H54 (cell line): ENCODE results near the gene LEPR.
A peak's percentile ranks its signal among the peaks of the same experiment; 100 is the strongest.

ENCODE experiments used
- DNase-seq: peaks from one replicate; pipeline ENCODE4 v3.0.0; 2011; ENCODE audit warnings: low spot score, mixed read lengths; ENCODE audit not compliant: insufficient read length
- FAIRE-seq: peaks from 3 replicates; lab custom pipeline; 2011; peaks lifted over from hg19 to GRCh38; lab: Jason Lieb, UNC
- POLR2A ChIP-seq: IDR thresholded peaks from 2 replicates; pipeline ENCODE4 v1.6.1; 2011; ENCODE audit warnings: low read depth, mild to moderate bottlenecking, low read length

The LEPR gene

DNA sequence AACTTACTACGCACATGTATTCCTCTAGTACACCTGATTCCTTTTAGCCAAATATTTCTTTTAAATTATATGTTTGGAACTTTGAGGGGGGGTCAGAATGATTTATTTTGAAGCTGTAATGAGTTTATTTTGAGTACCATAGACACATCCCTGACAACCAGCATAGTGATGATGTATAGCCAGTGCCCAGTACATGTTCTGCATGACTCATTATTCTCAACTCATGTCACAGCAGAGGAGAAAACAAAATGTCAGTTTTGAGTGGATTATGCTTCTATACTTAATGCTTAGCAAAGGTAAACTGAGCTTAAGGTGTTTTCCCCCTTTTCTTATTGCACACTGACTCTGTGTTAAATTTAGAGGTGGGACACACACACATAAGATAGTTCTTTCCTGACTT lies 22.4 kb upstream of the LEPR start:
- TF ChIP-seq POLR2A, result no peak
- FAIRE-seq (peak; percentile 50), DNase-seq (no peak)

DNA sequence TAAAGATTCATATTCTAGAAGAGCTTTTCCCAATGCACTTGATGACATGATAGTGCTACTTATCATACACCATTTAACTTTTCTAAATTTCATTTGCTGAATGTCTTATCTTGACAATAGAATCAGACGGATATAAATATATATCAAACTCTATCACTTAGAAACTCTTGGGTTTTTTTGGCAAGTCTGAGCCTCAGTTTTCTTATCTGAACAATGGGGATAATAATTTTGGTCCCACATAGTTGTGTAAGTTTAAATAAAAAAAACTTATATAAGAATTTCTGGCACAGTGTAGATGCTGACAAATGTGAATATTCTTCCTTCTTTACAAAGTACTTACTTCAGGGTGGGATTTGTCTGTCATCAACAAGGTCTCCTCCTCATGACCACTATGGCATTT lies 21.5 kb upstream of the LEPR start:
- no peak for FAIRE-seq
- TF ChIP-seq POLR2A, result no peak
- no peak for DNase-seq

DNA sequence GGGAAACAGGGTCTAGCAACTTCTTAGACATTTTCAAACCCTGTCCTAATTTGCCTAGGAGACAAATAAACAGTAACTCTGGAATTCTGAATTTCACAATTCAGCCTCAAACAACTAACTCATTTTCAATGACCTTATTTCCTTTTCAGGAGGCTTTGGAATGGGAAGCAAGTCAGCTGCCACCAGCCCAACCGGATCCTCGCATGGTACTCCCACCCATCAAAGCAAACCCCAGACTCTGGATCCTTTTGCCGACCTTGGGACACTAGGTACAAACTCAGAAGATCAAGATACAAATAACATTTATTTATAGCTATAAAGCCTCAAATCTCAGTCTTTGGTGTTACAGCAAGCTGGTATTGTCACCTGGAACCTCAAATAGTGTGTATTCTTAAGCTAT lies 18.9 kb upstream of the LEPR start:
- DNase-seq (no peak), FAIRE-seq (no peak)

DNA sequence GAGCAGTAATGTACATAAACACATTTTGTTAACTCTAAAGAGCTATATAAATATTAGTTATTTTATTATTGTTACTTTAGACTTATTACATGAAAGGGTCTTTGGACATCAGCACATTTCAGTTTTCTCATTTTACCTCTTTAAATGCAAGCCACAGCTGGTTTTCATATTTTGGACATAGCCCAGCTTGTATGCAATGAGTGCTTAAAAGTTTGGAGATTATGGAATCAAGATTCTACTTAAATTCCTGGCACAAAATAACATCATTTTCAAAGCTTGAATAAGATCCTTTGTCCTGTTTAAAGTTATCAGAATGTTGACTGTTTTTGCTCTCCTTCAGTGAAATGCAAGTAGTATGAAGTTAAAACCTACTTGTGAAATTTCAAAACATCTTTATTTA lies 15.5 kb upstream of the LEPR start:
- FAIRE-seq, result no peak
- no peak for DNase-seq
- no peak for TF ChIP-seq POLR2A

More for the DNA sequence above, 18.9 kb upstream of the LEPR start:
- no peak for TF ChIP-seq POLR2A

DNA sequence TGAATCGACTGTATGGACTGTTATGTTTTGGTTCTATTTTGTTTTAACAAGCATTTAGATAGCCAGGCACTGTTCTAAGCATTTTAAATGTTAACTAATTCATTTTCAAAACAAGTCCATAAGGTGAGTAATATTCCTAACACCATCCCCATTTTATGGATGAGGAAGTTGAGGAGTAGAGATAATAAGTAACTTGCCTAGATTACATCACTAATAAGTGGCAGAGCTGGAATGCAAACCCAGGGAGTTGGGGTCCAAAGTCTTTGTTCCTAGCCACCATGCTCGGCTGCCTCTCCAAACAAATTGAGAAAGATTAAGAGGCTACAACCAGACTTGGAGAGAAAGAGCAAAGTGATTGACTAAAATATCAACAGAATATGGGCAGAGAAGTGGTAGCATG lies 12.6 kb upstream of the LEPR start:
- no peak for FAIRE-seq
- no peak for DNase-seq
- no peak for TF ChIP-seq POLR2A

DNA sequence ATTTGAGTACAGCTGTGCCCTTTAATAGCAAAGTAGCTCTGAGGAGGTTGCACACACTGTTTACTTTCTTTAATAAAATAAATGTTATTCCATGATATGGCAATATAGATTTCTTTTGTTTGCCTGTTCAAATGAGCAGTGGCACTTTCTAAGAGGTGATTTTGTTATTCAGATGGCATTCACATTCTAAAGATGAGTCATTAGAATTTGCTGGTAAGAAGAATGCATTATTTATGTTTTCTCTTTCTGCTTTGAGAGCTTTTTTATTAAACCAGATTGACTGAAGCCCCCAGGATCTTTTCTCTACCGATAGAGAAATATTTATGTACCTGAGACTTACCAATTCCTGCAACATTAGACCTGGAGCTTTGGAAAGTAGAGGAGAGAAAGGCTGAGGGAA lies 11.2 kb upstream of the LEPR start:
- DNase-seq (no peak), FAIRE-seq (no peak)
- TF ChIP-seq POLR2A, result no peak

DNA sequence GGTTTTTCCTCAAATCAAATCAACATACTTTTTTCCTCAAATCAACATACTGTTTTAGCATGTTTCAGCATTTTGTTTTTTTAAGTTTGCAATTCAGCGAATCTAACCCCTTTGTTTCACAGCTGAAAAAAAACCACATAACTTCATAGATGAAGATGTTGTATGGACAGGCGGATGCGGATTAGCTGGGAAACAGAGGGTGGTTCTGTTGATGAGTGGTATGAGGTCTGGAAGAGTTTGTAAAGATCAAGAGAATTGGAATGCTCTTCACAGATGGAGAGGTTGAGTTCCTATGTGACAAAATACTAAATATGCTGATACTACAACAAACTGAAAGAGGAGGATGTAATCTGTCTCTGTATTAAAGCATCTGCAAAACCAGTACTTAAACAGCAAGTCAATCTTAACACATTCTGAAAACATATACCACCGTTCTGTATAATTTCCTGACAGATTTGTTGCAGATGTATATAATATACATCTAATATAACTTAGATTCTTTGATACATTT lies 10.6 kb upstream of the LEPR start:
- no peak for DNase-seq
- no peak for TF ChIP-seq POLR2A
- no peak for FAIRE-seq

DNA sequence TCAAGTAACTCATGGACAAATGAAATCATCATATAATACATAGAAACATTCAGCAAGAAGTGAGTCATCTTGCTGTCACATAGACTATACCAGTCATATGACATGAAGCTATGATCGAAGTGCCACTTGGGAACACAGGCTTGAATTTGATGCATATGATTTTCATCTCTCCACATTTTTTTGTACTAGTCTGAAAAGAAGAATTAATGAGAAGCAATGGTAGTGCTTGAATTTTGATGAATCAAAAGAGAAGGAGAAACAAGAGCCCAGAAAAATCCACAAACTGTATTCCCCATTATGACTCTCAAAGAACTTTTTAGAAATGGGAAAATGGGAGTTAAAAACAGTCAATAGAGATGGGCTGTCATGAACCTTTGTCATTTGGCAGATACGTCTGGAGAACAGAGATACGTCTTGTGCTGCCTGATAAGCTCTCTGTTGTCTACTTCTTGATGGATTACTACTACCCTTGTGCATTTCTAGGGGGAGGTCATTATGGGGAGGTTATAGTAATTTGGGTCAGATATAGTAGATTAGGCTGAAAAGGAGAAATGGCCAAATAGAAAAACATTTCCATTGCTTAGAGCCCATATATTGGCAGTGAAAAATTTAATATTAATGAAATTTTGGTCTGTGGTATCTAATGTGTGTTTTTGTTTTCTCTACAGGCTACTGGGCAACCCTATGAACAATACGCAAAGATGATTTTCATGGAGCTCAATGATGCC lies 8.0 kb upstream of the LEPR start:
- DNase-seq (no peak), FAIRE-seq (peak; percentile 83)
- no peak for TF ChIP-seq POLR2A

DNA sequence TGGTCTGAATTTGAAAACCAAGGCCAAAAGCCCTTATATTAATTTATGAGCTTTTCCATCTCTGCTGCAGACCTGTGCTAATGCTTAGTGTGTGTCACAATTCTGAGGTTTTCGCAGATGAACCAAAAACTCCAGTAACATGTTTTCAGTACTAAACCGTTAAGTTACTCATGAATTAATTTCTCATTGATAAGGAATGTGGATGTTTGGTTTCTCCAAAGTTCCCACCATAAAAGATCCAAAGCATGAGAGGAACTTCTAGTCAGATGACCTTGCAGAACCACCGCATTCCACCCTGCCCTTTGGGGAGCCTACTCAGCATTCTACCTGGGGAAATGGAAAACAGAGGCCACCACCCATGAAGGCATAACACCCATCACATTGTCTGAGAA lies 7.5 kb upstream of the LEPR start:
- FAIRE-seq (no peak), DNase-seq (no peak)
- no peak for TF ChIP-seq POLR2A

DNA sequence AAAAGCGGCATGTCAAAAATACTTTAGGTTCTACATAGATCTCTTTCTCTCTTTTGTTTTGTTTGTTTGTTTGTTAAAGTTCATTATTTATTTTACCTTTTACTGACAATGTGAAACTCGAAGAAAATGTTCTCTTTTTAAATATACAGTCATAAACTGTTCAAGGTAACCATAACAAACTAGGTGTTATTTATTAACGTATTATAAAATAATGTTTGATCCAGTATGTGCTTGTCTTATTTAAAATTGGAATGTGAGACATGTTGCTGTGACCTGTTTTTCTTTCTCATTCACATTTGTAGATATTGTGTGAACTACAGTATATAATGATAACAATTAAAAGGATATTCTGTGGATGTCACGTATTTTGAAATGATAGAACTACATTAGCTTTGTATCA lies 5.9 kb upstream of the LEPR start:
- DNase-seq (no peak), FAIRE-seq (no peak)
- TF ChIP-seq POLR2A, result no peak

DNA sequence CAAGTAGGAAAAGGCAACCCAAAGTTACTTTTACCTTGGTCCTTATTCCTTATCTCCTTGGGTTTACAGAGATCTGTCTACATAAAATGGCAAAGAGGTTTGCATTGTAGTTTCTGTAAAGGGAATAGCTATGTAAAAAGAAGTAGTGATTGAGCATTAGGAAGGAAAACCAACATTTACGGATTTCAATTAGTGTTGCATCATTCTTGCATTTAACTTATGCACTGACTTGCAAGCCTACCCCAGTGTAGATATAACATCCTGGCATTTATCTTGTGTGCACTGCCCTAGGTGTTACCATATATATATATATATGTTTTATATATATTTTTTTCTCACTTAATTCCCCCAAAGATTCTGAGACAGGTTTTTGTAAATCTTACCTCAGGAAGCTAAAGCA lies 3.7 kb upstream of the LEPR start:
- DNase-seq (no peak), FAIRE-seq (no peak)
- TF ChIP-seq POLR2A, result no peak

DNA sequence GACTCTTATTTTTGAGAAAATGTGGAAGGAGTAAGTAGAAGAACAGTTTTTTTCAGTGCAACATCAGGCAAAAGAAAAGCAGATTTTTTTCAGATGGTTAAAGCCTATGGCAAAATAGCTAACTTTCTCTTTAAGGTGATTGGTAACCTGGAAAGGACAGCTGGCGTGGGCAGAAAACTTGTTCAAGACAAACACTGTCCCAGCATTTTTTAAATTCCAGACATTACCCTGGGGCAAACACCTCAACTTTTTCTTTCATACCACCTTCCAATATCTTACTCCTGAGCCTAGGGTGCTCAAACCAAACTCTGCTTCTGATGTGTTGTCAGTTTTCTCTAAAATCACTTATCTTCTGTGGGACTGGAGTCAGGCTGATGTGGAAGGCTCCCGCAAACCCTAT lies 2.7 kb upstream of the LEPR start:
- TF ChIP-seq POLR2A, result no peak
- no peak for DNase-seq
- FAIRE-seq, result no peak

DNA sequence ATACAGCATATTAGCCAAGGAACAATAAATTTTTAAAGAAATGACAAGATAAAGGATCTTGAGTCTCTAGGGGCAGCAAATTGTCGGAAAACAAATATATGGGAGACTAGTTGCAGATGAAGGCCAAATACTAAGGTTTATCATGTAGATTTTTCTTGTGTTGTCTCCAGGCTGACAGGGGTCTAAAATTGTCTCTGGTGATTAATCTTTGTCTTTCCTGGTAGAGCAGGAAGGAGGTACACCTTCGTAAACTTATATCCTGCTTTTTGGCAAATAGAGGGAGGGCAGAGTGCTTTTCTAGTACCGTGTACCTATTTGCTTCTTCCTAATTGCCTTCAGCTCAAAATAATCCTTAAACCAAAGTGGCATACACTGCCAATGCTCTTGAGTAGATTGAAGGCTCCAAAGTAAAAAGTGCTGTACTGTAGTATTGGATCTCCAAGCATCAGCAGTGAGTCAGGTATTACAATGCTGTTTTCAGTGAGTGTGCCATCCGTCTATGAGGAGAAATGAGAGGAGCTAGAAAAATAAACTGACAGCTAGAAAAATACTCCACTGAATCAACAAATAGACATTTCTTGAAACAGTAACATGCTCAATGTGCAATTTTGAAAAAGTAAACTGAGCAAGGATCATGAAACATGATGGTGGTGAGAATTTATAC lies 1.8 kb upstream of the LEPR start:
- TF ChIP-seq POLR2A, result no peak
- FAIRE-seq (peak; percentile 75), DNase-seq (no peak)

DNA sequence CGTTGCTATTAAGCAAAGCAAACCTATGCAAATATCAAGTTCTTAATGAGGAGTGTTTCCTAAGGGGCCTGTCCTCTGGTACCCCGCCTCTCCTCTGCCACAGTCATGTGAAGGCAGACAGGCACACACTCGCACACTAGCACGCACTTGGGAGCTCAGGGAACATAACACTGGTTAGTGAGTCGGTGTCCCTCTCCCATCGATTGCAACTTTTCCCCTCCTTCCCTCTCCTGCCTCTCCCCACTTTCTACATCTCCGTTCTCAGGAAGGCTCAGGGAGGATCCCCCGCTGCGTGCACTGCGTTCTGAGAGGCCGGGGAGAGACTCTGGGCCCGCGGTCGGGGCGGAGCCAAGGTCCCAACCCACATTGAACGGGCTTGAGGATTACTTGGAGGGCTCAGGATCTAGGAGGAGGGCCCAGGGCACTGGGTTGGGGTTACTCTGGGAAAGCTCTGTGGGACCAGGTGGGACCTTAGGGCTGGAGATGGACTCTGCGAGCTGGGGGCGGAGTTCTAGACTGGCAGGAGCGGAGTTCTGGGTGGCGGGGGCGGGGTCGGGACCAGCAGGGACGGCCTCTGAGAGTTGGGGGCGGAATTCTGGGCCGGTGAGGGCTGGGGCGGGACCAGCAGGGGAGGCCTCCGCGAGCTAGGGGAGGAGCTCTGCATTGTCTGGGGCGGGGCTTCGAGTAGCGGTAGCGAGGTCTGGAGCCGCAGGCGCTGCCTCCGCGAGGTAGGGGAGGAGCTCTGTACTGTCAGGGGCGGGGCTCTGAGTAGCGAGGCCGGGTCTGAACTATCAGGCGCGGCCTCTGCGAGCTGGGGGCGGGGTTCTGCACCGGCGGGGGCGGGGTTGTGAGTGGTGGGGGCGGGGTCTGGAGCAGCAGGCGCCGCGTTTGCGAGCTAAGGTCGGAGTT lies 533 bp upstream of the LEPR start:
- FAIRE-seq (peak; percentile 80), DNase-seq (peak; percentile 69)
- peak; percentile 38 for TF ChIP-seq POLR2A
